ENCODE data around the gene TFCP2.

DNA sequence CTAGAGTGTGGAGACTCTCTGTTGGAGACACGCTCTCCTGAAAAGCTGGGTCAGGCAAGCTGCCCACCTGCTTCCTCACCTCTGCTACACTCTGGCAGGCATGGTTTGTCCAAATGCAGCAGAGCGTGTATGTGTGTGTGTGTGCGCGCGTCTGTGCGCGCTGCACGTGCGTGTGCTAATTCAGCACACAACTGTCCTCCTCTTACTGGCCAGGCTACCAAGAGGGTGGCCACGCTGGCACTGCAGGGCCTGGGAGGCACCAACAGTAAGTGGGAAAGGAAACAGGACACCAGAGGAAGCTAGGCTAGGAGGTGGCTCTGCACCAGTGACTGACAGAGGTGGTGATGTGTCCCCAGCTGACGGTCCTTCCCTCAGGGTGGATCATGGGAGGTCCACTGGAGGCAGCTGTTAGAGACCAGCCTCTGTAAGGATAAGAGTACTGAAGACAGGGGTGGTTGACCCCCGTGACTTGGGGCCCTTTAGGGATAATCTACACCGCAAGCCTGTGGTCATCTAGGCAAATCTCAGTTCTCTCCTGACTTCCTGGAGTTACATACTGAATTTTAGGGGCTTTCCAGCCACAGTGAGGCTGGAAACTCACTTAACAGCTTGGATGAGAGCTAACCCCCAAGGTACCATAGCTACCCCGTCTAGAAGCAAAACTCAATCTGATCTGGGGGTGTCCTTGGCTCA is 15.6 kb upstream of the TFCP2 start:
- TF ChIP-seq, protein P1, sequence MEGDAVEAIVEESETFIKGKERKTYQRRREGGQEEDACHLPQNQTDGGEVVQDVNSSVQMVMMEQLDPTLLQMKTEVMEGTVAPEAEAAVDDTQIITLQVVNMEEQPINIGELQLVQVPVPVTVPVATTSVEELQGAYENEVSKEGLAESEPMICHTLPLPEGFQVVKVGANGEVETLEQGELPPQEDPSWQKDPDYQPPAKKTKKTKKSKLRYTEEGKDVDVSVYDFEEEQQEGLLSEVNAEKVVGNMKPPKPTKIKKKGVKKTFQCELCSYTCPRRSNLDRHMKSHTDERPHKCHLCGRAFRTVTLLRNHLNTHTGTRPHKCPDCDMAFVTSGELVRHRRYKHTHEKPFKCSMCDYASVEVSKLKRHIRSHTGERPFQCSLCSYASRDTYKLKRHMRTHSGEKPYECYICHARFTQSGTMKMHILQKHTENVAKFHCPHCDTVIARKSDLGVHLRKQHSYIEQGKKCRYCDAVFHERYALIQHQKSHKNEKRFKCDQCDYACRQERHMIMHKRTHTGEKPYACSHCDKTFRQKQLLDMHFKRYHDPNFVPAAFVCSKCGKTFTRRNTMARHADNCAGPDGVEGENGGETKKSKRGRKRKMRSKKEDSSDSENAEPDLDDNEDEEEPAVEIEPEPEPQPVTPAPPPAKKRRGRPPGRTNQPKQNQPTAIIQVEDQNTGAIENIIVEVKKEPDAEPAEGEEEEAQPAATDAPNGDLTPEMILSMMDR (conservative IDR thresholded peaks at IDR 0.05): no peak
- no peak for TF ChIP-seq ZFX (IDR thresholded peaks at IDR 0.05)

Data from C4-2B (cell line).